Activated gamma-delta T cell (primary cell): ENCODE measurements around the gene FLRT1.
"Not testable (repeated sequence)": the region's sequence is repeated elsewhere in the genome, so short reads cannot be mapped to it uniquely, and the experiment has no call there.

Experiments used
- DNase-seq: peaks from one replicate; lab custom pipeline; 2025; lab: John Stamatoyannopoulos, UW

The FLRT1 gene

GRCh38 chr11:64025205-64025604 is 10.5 kb upstream of the FLRT1 start:
- DNase-seq, result no peak

DNA sequence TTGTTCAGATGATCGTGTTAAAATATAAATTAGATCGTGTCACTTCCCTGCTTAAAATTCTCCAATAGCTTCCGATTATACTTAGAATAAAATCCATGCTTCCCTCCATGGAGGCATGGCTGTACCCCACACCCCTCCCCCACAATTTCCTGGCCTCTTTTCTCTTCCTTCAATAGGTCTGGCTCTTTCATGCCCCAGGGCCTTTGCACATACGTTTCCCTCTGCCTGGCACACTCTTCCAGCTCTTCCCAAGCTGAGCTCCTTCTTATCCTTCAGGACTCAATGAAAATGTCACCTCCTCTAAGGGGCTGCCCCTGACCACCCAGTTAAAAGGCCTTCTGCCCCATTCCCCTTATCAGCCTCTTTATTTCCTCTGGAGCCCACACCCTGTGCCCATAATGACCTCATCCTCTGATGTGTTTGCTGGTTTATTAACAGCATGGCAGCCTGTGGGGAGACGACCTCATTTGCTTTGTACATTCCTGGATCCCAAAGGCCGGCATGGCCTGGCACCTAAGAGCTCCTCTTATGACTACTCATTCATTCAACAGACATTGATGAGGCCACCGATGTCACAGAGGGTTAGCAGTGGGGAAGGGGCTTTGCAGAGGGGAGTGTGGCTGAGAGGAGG is 9.0 kb upstream of the FLRT1 start:
- DNase-seq, result no peak

GRCh38 chr11:64027651-64028397 is 7.9 kb upstream of the FLRT1 start:
- DNase-seq, result no peak

DNA sequence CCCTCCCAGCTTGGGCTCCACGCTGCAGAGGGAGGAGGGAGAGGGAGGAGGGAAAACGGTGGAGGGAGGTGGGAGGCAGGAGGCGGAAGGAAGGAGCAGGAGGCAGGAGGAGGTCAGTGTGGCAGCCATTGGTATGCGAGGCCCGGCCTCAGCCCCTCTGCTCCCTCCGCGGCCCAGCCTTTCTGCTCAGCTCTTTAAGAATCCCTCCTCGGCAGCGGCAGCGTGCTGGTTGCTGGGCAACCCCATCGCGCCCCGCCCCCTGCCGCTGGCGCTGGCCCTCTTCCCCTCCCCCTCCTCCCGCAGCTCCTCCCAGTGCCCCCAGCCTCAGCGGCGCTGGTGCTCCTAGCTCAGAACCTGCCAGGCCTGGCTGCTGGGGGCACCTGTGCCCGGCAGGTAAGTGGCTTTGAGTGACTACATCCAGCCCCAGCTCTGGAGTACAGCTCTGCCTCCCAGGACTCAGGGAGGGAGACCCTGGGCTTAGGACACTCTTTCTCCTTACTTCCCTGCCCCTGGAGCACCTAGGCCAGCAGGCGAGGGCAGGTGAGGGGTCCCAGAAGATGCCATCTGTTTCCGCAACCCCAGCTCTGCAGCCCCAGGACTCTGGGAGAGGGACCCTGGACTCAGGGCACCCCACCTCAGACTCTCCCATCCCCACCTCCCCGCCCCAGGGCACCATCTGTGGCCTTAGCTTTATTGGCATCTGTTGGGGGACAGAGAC is 7.2 kb upstream of the FLRT1 start:
- DNase-seq, result no peak

DNA sequence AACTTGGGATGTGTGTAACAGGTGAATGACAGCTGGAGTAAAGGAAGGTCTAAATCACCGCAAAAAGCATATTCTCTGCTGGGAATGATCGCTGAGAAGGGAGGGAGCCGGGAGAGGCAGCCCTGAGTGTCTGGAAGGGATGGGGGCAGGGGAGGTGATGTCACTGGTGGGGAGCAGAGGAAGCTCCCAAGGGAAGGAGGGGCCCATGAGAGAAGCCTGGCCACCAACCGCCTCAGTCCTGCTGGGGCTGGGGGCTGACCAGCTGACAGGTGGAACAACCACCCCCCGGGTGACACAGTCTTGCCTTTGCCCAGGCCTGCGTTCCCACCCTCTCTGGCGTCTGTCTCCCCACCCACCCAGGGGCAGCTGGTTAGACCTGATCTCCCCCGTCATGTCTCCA is 6.0 kb upstream of the FLRT1 start:
- no peak for DNase-seq

- DNase-seq, result no peak
These were observed 4.7 kb upstream of the FLRT1 start for GRCh38 chr11:64031001-64031400.

DNA sequence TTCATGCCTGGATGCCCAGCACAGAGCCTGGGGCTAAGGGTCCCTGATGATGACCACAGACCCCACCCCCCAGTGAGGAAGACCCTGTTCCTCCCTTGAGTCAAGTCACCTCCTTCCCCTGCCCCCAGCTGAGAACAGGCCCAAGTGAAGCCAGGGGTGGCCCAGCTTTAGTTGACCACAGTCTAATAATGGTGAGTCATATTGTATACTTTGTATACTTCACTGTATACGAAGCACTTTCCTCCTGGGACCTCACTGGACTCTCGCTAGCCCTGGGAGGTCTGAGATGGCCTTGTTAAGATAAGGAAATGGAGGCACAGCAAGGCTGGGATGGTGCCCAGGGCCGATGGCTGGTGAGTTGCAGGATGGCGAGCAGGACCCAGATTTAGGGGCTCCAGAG is 3.7 kb upstream of the FLRT1 start:
- no peak for DNase-seq

- DNase-seq, result no peak
These were observed 1.3 kb upstream of the FLRT1 start for GRCh38 chr11:64034411-64034811.

GRCh38 chr11:64035081-64035524 is 628 bp upstream of the FLRT1 start:
- DNase-seq, result no peak

GRCh38 chr11:64036087-64037026 is 626 bp downstream of the FLRT1 start:
- no peak for DNase-seq

DNA sequence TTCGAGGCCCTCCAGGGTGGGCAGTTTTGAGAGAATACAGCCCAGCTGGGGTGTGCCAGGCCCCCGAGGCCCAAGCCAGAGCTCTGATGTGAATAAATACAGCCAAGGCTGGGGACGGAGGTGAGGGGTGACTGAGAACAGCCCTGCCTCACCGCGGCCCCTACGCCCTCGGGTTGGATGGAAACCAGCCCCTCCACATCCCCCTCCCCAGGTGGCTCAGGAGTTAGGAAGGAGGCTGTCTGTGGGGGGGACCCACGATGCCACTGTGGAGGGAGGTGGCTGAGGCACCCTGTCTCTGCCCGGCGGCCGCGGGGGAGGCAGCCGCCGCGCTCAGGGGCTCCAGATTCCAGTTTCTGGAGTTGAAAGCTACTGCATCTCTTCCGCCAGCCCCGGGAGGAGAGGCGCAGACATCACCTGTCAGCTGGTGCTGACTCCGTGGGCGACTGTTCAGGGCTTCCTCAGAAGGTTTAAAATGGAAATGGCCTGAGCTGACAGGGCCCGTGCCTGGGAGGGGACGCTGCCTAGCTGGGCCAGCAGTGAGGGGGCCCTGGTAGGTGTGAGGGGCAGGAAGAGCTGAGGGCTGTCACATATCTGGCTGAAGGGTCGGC is 1.4 kb downstream of the FLRT1 start:
- DNase-seq, result no peak

DNA sequence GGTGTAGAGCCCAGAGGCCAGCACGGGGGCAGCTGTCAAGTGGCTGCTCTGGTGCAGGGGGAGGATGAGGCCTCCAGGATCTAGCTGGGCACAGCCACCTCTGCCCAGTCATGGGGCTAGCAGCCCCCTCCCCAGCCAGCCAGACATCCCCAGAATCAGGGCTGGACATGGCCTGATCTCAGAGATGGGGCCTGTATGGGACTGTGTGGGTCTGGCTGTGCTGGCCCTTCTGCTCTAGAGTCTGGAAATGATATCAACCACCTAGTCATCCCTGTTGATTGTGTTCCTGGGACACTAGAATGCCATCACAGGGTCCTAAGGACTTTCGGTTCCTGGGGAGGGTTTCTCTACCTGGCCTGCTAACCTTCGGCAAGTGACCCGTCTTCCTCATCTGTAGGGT is 2.8 kb downstream of the FLRT1 start:
- DNase-seq, result no peak

GRCh38 chr11:64039012-64039665 is 3.4 kb downstream of the FLRT1 start:
- DNase-seq, result no peak

- DNase-seq, result no peak
These were observed 5.1 kb downstream of the FLRT1 start for GRCh38 chr11:64040684-64041322.

DNA sequence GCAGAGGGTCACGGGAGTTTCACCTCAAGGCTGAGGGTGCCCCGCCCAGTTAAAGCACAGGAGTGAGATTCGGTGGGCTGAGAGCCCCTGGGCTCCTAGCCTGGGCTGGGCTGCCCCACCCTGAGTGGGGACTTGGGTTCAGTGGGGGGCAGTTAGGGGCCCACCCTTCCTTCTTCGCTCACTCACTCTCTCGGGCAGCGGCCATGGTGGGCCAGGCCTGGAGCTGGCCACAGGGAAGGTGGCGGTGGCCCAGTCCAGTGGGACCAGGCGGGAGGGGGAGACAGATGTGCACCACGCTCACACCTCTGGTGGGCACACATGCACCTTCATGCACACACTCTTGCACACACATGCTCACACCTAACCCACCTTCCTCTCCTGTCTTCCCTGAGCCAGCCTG is 6.1 kb downstream of the FLRT1 start:
- no peak for DNase-seq

DNA sequence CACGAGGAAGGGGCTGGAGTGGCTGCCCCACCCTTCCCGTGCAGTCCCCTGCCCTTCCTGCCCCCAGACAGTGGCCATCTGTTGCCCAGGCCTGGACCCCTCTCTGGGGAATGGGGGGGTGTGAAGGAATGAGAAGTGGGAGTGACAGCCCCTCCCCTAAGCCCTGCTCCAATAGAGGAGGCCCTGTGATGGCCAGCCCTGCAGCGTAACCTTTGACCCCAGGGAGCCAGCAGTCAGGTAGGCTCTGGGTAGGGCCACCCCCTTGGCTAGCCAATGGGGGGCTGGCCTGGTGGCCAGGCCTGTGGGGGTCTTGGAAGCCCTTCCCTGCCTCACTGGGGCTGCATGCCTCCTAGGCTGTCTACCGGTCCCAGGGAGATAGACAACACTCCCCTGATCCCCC is 6.6 kb downstream of the FLRT1 start:
- DNase-seq, result no peak

DNA sequence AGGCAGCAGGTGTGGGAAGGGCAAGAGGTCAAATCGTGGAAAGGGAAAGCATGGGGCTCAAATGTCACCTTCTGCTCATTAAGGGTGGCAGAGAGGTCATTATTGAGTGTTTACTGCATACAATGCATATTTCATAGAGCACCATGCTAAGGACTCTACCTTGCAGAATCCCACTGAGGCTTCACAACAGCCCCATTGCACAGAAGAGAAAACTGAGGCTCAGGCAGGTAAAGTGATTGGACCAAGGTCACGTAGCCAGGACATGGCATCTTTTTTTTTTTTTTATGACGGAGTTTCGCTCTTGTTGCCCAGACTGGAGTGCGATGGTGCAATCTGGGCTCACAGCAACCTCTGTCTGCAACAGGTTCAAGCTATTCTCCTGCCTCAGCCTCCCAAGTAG is 7.8 kb downstream of the FLRT1 start:
- no peak for DNase-seq

DNA sequence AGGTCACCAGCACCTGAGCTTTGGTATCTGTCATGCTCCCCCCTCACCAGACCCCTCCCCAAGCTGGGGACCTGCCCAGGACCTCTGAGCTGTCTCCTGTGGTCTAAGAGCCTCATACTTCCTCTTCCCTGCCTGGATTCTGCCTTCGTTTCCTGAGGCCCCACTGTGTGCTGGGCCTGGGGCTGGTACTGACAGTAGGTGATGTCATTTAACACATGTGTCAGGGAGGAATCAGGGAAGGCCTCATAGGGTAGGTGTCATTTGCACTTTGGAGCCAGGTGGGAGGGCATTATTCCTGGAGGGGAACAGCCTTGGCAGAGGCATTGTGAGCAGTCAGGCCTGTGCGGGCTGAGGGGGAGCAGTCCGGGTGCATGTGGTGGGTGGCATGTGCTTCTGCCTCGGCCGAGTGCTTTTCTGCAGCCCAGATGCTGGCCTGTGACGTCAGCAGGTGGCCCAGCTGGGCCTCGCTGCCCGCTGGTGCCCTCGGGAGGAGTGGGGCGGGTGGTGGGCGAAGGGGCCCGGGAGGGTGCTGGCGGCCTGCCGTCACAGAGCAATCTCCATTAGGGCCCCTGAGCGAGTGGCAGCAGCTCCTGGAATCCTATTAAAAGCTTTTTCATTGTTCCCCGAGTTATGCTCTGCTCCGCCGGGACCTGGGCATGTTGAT is 9.1 kb downstream of the FLRT1 start:
- DNase-seq, result no peak

GRCh38 chr11:64045700-64046099 is 10.0 kb downstream of the FLRT1 start:
- no peak for DNase-seq

DNA sequence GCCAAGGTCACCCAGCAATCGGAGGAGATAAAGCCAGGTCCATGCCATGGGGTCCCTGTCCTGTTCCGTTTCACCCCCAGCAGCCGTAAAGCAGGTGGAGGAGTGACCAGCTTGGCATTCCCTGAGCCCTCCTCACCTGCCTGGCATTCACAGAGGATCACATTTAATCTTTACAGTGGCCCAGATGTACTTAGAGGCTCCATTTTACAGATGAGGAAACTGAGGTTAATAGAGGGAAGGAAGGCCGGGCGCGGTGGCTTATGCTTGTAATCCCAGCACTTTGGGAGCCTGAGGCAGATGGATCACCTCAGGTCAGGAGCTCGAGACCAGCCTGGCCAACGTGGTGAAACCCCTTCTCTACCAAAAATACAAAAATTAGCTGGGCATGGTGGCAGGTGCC is 11.6 kb downstream of the FLRT1 start:
- not testable (repeated sequence) for DNase-seq
